OCI-M2 (cell line): Measurements from ENCODE around the gene ACTRT2.

ENCODE experiments used
- DNase-seq: peaks from one replicate; lab custom pipeline; 2025; ENCODE audit not compliant: unreplicated experiment; lab: John Stamatoyannopoulos, UW

Gene ACTRT2

GRCh38 chr1:3067301-3067670 is 46.0 kb downstream of the ACTRT2 start:
- DNase-seq: no peak

GRCh38 chr1:3067671-3068563 is 46.6 kb downstream of the ACTRT2 start:
- no peak for DNase-seq

GRCh38 chr1:3068564-3069431 is 47.5 kb downstream of the ACTRT2 start, which contains the start of gene PRDM16:
PRDM16 (plus strand) TSS chr1:3069203; CDS start chr1:3069260, 57 bp downstream.
- no peak for DNase-seq

GRCh38 chr1:3069491-3070308 is 48.4 kb downstream of the ACTRT2 start:
- DNase-seq: no peak

- no peak for DNase-seq
Measured at GRCh38 chr1:3070309-3070643, 49.0 kb downstream of the ACTRT2 start.

GRCh38 chr1:3070644-3071564 is 49.6 kb downstream of the ACTRT2 start:
- no peak for DNase-seq

GRCh38 chr1:3071565-3072390 is 50.5 kb downstream of the ACTRT2 start:
- no peak for DNase-seq
